GM18868 (cell line): ENCODE measurements around the gene TLR1.

ENCODE experiments used
- ATAC-seq: cut with Tn5 transposase; IDR thresholded peaks from one replicate; pipeline ENCODE4 v1.9.1; 2021; ENCODE audit warnings: mild to moderate bottlenecking, moderate library complexity; ENCODE audit not compliant: unreplicated experiment

The TLR1 gene, protein sequence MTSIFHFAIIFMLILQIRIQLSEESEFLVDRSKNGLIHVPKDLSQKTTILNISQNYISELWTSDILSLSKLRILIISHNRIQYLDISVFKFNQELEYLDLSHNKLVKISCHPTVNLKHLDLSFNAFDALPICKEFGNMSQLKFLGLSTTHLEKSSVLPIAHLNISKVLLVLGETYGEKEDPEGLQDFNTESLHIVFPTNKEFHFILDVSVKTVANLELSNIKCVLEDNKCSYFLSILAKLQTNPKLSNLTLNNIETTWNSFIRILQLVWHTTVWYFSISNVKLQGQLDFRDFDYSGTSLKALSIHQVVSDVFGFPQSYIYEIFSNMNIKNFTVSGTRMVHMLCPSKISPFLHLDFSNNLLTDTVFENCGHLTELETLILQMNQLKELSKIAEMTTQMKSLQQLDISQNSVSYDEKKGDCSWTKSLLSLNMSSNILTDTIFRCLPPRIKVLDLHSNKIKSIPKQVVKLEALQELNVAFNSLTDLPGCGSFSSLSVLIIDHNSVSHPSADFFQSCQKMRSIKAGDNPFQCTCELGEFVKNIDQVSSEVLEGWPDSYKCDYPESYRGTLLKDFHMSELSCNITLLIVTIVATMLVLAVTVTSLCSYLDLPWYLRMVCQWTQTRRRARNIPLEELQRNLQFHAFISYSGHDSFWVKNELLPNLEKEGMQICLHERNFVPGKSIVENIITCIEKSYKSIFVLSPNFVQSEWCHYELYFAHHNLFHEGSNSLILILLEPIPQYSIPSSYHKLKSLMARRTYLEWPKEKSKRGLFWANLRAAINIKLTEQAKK

DNA sequence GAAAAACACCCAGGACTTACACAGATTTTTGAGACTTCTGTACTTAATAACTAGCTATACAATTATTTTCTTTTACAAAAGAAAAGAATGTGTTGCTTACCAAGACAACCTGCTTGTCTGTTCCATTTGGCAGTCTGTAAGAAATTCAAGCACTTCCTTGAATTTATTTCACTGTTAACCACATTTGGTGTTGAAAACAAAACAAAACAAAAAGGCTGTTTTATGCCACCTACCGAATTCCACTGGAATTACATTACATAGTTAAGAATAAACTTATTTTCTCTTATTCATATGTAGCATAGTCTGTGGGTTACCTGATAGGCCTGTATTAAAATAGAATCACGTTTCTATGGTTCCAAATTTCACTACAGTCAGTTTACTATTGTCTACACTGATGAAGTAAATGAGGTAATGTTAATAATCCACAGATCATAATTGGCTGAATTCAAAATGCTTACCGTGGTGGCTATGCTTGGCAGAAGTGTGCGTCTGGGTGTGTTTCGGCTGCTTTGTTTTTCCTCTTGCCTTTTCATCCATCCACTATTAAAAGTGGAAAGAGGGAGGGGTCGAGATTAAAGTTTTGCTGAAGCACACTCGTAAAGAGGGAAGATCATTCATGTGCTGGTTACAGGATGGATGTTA, at the start of gene TLR1:
Gene TLR1, minus strand, starts transcription at position 138 of the 642 bp plus-strand sequence. CDS start 5,960 bp downstream, outside the sequence.
- ATAC-seq = peak; percentile 19

DNA sequence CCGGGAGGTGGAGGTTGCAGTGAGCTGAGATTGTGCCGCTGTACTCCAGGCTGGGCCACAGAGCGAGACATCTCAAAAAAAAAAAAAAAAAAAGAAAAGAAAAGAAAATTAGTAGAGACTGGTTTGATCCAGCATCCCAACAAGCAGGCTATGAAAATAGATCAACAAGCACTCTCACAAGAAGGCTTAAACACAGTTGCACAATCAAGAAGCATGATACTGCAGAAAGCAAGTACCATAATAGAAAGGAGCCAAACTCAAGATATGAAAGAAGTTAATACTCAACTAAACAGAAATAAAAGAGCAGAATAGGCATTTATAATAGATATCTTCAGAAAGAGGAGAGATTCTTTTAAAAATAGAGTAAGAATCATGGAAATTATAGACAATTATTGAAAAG, 41.4 kb upstream of the TLR1 start:
- no peak for ATAC-seq

DNA sequence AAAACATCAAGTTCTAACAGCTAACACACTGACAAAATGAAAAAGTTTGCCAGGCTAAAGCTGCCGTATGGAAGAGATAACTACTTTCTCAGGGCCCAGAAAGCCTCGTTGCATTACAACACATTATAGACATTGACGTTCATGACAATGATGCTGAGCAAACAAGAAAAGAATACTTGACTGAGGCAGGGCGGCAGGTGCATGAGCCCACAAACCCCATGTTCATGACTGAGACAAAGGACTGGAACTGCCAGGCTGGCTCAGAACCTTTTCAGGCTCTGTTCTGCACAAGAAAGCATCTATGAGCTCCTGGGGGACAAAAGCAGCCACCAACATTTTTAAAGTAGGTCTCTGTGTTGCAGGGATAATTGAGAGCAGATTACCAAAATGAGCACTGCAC, 38.4 kb upstream of the TLR1 start:
- ATAC-seq = no peak

DNA sequence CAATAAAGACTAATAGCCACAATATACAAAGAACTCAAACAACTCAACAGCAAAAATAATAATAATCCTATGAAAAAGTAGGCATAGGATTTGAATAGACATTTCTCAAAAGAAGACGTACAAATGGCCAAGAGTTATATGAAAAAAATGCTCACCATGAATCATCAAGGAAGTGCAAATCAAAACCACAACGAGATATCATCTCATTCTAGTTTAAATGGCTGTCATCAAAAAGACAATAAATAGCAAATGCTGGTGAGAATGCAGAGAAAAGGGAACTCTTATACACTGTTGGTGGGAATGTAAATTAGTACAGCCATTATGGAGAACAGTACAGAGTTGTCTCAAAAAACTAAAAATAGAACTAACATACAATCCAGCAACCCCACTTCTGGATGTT, 33.3 kb upstream of the TLR1 start:
- ATAC-seq = no peak

DNA sequence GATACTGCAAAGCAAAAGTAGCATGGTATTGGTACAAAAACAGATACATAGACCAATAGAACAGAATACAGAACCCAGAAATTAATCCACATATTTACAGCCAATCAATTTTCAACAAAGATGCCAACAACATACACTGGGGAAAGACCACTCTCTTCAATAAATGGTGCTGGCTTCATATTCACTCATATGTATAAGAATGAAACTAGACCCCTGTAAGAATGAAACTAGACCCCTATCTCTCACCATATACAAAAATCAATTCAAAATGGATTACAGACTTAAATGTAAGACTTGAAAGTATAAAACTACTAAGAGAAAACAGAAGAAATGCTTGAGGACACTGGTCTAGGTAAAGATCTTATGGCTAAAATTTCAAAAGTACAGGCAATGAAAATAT, 32.7 kb upstream of the TLR1 start:
- ATAC-seq = no peak

DNA sequence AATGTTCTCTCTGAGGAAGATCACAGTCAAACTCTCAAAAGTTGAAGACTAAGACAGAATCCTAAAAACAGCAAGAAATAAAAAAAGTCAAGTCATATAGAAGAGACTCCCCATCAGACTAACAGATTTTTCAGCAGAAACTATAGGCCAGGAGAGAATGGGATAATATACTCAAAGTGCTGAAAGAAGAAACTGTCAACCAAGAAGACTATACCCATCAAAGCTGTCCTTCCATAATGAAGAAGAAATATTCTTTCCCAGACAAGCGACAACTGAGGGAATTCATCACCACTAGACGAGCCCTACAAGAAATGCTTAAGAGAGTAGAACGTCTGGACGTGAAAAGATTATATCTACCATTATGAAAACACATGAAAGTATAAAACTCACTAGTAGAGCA, 30.0 kb upstream of the TLR1 start:
- no peak for ATAC-seq

DNA sequence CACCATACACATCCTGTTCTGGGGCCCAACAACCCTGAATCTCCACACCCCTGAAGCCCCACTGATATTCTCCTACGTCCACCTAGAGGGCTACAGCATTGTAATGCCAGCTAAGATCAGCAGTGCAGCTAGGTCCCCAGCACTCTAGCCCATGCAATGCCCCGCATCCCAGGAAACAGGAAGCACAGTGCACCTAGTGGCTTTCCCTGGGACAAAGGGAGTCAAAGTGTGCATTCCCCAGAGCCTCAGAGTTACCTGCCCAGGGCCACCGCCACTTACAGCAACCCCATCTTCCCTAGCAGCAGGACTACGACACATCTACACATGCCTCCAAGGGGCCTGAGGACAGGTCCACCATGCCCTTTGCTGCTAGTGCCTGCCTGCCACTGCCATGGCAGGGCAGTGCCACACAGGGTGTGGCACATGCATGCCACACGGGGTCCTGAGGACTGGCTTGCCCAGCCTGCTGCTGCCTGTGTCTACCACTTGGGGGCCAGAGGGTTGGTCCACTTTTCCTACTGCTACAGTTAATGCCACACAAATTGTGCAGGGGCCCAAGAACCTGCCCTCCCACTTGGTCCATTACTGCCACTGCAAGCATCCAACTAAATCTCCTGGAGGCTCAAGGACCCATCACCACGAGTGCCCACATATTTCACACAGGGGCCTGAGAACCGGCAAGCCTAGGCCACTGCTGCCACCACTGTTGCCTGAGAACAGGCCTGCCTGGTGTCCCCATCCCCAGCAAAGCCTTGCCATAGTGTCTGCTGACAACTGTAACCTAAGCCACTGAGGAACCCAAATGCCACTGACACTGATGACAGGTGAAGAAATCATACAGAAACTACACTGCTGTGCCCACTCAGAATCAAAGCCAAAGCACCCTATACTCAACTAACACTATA, 28.3 kb upstream of the TLR1 start:
- no peak for ATAC-seq

DNA sequence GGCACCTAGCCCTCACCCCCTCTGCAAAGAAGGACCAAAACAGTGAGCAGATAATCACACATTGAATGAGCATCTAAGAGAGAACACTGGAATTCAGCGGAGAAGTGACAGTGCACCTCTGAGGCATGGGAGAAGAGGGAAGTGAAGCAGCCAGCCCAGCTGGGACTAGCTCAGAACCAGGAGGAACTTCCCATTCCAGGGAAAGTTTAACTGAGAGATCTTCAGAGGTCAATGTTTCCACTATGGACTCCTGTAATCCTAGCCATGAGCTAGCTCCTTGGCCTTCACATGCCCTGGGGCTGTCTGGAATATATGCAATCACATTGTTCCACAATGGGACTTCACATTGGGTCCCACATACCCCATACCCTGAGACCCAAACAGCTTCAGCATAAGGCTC, 27.6 kb upstream of the TLR1 start:
- no peak for ATAC-seq

DNA sequence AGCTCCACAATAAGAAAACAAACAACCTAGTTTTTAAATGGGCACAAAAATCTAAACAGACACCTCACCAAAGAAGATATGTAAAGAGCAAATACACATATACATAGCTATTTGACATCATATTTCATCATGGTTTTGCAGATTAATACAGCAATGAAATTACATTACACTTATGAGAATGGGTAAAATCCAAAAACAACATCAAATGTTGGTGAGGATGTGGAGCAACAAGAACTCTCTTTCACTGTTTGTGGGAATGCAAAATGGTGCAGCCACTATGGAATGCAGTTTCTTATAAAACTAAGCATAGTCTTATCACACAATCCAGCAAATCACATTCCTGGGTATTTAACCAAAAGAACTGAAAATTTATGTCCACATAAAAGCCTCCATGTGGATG, 27.1 kb upstream of the TLR1 start:
- no peak for ATAC-seq

DNA sequence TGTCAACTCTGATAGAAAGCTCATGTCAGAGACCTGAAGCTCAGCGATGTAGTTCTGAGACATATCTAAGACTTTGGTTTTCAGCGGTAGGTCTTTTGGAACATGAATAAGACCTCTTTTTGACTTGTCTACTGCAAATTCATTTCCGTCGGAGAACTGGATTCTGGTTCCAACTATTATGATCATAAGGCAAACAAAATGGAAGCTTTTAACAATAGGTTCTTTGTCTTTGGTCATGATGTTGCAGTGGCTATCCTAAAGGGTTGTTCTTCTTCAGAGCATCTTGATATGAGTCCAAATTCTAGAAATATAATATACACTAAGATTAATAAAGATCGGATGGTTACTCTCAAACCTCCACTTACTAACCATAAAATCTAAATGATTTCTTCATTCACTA, 24.6 kb upstream of the TLR1 start:
- no peak for ATAC-seq

DNA sequence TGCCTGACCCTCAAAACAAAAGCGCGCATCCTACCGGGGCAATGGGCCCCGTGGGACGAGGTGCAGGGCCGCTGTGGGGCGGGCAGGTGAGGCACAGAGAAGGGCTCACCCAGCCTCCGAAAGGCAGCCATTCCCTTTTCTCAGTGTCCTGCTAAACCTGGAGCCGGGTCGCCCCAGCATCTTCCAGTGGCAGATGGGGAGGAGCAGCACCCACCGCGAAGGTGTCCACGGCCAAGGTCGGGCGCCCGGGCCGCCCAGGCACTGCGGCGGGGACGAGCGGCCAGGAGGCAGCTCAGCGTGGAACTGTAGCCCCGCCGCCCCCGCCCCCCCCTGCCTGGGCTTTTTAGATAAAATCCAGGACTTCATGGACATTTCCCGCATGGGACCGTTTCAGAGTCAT, 19.2 kb upstream of the TLR1 start:
- ATAC-seq = no peak

DNA sequence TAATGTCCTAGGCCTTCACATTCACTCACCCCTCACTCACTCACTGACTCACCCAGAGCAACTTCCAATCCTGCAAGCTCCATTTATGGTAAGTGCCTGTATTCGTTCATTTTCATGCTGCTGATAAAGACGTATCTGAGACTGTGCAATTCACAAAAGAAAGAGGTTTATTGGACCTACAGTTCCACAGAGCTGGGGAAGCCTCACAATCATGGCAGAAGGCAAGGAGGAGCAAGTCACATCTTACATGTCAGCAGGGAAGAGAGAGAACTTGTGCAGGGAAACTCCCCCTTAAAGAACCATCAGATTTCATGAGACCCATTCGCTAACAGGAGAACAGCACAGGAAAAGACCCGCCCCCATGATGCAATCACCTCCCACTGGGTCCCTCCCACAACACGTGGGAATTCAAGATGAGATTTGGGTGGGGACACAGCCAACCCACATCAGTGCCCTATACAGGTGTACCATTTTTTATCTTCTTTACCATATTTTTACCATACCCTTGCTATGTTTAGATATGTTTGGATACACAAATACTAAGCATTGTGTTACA, 18.2 kb upstream of the TLR1 start:
- ATAC-seq = no peak

DNA sequence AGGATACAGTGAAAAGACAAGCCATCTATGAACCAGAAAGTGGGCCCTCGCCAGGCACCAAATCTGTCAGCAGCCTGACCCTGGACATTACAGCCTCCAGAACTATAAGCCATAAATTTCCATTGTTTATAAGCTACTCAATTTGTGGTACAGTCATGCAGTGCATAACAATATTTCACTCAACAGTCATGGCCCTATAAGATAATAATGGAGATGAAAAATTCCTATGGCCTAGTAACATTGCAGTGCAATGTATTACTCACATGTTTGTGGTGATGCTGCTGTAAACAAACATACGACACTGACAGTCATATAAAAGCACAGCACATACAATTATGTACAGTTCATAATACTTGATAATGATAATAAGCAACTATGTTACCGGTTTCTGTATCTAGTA, 17.1 kb upstream of the TLR1 start:
- ATAC-seq = no peak

DNA sequence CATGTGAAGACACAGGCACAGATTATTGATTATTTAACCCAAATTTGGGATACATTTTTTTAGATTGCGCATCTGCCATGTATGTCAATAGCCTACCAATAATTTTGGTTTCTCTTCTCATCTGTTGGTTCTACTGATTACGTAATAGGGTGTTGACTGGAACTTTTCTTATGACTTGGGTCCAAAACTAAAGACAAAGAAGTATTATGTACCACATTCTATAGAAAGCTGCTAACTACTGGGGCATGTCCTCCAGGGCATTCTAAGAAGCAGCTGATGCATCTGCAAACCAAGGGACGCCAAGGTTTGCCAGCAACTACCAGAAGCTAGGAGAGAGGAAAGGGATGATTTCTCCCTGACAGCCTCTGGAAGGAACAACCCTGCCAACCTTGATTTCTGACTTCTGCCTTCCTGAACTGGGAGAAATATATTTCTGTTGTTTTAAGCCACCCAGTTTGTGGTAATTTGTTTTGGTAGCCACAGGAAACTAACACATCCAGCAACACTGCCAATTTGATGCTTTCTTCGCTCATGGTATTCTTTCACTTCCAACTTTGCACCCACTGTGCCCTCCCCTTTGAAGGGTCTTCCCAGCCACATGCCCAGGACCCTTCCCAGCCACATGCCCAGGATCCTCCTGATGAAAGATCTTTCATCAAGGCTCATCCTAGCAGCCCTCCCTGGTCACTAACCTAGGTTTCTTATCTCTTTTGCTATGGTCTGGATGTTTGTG, 15.9 kb upstream of the TLR1 start:
- peak; percentile 50 for ATAC-seq

DNA sequence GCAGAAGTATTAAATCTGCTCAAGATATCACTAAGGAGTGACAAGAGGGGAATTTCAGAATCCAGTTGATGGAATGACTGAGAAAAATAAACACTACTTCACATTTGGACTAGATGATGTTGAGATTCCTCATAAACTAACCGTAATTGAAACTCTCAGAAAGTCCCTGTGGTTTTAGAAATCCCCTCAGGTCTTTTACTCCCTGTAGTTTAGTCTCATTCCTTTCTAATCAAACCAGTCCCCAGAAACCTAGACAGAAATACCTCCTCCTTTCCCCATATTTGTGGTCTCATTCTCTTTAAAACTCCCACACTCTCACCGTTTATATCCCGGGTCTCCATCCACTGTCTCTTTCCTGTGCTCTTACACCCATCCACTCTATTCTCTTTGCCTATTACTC, 15.0 kb upstream of the TLR1 start:
- peak; percentile 23 for ATAC-seq

DNA sequence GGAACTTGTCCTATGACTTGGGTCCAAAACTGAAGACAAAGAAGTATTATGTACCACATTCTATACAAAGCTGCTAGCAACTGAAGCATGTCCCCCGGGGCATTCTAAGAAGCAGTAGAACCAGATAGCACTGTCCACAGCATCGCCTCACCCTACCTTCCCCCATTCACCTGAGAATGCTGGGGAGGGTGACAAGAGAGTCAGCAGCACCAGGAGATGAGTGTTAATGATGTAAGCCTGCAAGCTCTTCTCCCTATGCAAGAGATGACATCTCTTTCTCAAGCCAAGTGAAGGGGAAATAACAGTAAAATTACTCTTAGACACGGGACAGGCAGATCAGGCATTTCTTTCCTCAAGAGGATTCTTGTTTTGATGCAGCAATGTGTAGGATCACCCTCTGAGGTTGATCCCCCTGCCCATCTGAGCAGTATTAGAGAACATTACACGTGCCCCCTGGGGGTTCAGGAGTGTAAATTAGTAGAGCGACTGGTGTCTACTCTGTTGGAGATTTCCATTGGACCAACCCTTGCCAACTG, 13.9 kb upstream of the TLR1 start:
- peak; percentile 69 for ATAC-seq

DNA sequence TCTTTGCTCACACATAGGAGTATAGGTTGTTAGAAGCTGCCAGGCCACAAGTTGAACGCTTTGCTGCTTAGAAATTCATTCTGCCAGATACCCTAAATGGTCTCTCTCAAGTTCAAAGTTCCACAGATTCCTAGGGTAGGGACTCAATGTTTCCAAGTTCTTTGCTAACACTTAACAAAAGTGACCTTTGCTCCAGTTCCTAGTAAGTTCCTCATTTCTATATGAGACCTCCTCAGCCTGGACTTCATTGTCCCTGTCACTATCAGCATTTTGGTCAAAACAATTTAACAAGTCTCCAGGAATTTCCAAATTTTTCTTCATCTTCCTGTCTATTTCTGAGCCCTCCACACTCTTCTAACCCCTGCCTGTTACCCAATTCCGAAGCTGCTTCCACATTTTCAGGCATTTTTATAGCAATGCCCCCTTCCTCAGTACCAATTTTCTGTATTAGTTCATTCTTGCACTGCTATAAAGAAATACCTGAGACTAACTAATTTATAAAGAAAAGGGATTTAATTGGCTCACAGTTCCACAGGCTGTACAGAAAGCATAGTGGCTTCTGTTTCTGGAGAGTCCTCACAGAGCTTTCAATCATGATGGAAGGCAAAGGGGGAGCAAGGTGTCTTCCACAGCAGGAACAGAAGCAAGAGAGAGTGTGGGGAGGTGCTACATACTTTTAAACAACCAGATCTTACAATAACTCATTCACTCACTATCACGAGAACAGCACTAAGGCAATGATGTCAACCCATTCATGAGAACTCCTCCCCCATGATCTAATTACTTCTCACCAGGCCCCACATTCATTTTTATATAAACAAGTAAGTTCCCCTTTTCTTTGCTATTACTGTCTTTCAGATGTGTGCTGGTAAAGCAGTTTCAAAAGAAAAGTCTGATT, 11.5 kb upstream of the TLR1 start:
- ATAC-seq = peak; percentile 37

DNA sequence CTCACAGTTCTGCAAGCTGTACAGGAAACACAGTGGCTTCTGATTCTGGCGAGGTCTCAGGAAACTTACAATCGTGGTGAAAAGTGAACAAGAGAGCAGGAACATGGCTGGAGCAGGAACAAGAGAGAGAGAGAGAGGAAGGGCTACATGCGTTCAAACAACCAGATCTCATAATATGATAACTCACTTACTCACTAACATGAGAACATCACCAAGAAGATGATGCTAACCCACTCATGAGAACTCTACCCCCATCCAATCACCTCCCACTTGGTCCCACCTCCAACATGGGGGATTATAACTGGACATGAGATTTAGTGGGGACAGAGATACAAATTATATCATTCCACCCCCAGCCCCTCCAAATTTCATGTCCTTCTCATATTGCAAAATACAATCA, 9.8 kb upstream of the TLR1 start:
- ATAC-seq = no peak

DNA sequence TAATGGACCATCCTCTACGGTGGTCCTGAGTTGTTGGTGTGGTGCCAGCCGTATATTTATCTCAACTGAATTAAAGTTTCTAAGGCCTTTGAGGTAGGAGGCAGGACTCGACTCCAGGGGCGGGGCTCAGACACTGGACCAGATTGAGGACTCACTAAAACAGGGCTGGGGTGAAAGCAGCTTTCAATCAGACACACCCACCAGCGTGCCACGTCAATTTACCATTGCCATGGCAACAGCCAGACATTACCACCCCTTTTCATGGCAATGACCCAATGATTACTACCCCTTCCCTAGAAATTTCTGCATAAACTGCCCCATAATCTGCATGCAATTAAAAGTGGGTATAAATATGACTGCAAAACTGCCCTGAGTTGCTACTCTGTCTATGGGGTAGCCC, 6.7 kb upstream of the TLR1 start:
- no peak for ATAC-seq
